ENCODE results near the gene SOX6.
"Not testable (repeated sequence)": the region's sequence is repeated elsewhere in the genome, so short reads cannot be mapped to it uniquely, and the experiment has no call there.

The SOX6 gene

GRCh38 chr11:16160146-16160545 lies 196.2 kb downstream of the SOX6 start:
- Mint-ChIP-seq H3K4me1 (ENCODE audit: low read depth) (no peaks in the 10 kb centered on the region), H3K27ac (no peak overlapping the region), H3K36me3 (ENCODE audit: low read depth) (no peaks in the 10 kb centered on the region), H3K27me3 (no peaks in the 10 kb centered on the region), H3K9me3 (peaks cover 3% of the 10 kb centered on the region), H3K4me3 (no peak overlapping the region)
- DNase-seq, result no peak

- H3K9me3 Mint-ChIP-seq, result peaks cover under 1% of the 10 kb centered on the region
- H3K4me3 Mint-ChIP-seq, result no peak overlapping the region
- H3K36me3 Mint-ChIP-seq (ENCODE audit: low read depth), result no peaks in the 10 kb centered on the region
- no peaks in the 10 kb centered on the region for H3K27me3 Mint-ChIP-seq
- H3K27ac Mint-ChIP-seq, result no peak overlapping the region
- DNase-seq, result no peak
- H3K4me1 Mint-ChIP-seq (ENCODE audit: low read depth), result no peaks in the 10 kb centered on the region
Measured at GRCh38 chr11:16158426-16158994, 197.8 kb downstream of the SOX6 start.

- Mint-ChIP-seq H3K4me1 (ENCODE audit: low read depth) (no peaks in the 10 kb centered on the region), H3K4me3 (no peak overlapping the region), H3K27ac (no peak overlapping the region), H3K36me3 (ENCODE audit: low read depth) (no peaks in the 10 kb centered on the region), H3K27me3 (no peaks in the 10 kb centered on the region), H3K9me3 (peaks cover 2% of the 10 kb centered on the region)
- no peak for DNase-seq
Measured at GRCh38 chr11:16157327-16157726, 199.0 kb downstream of the SOX6 start.

DNA sequence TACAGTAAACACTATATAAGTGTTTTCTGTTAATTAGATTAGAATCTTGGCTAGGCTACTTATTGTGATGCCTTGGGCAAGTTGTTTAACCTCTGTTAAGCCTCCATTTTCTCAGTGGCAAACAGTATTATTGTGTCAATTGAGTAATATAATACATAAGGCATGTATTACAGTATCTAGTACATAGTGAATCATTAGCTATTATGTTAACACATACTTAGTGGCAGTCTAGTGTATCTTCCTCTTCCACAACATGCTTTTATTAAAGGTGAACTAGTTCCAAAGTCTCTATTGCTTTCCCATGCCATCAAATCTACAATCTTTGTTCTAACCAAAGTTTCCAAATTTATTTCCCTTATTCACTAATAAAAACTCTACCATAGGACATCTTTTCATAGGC lies 200.9 kb downstream of the SOX6 start:
- Mint-ChIP-seq H3K4me1 (ENCODE audit: low read depth) (no peaks in the 10 kb centered on the region), H3K27ac (no peak overlapping the region), H3K9me3 (peaks cover 2% of the 10 kb centered on the region), H3K36me3 (ENCODE audit: low read depth) (no peaks in the 10 kb centered on the region), H3K4me3 (no peak overlapping the region), H3K27me3 (no peaks in the 10 kb centered on the region)
- no peak for DNase-seq

GRCh38 chr11:16154715-16155396 lies 201.5 kb downstream of the SOX6 start:
- no peak overlapping the region for H3K4me3 Mint-ChIP-seq
- H3K27ac Mint-ChIP-seq, result no peak overlapping the region
- H3K9me3 Mint-ChIP-seq, result peaks cover 2% of the 10 kb centered on the region
- no peaks in the 10 kb centered on the region for H3K36me3 Mint-ChIP-seq (ENCODE audit: low read depth)
- DNase-seq, result no peak
- H3K27me3 Mint-ChIP-seq, result no peaks in the 10 kb centered on the region
- H3K4me1 Mint-ChIP-seq (ENCODE audit: low read depth), result no peaks in the 10 kb centered on the region

DNA sequence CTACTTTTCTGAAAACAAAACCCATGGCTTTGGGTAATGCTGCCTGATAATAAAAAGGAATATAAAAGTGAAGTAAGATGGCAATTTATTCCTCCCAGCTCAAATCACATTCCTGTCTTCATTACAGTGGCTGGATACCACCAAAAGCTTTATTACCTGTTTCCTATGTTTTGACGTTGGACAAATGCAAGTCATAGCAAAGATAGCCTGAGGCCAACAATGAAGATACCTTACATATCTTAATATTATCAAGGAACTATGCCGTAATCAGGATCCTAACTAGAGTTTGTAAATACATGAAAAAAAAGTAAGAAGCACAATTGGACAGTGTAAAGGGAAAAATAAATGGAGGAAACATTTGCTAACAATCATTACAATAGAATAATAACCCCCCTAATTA lies 202.4 kb downstream of the SOX6 start:
- H3K9me3 Mint-ChIP-seq, result peaks cover 2% of the 10 kb centered on the region
- DNase-seq, result no peak
- no peaks in the 10 kb centered on the region for H3K27me3 Mint-ChIP-seq
- H3K4me1 Mint-ChIP-seq (ENCODE audit: low read depth), result no peaks in the 10 kb centered on the region
- no peak overlapping the region for H3K27ac Mint-ChIP-seq
- no peak overlapping the region for H3K4me3 Mint-ChIP-seq
- no peaks in the 10 kb centered on the region for H3K36me3 Mint-ChIP-seq (ENCODE audit: low read depth)

- Mint-ChIP-seq H3K4me1 (ENCODE audit: low read depth) (no peaks in the 10 kb centered on the region), H3K27ac (no peak overlapping the region), H3K27me3 (no peaks in the 10 kb centered on the region), H3K9me3 (peaks cover 10% of the 10 kb centered on the region), H3K36me3 (ENCODE audit: low read depth) (no peaks in the 10 kb centered on the region), H3K4me3 (no peak overlapping the region)
- DNase-seq, result no peak
Measured at GRCh38 chr11:16151138-16151537, 205.2 kb downstream of the SOX6 start.

DNA sequence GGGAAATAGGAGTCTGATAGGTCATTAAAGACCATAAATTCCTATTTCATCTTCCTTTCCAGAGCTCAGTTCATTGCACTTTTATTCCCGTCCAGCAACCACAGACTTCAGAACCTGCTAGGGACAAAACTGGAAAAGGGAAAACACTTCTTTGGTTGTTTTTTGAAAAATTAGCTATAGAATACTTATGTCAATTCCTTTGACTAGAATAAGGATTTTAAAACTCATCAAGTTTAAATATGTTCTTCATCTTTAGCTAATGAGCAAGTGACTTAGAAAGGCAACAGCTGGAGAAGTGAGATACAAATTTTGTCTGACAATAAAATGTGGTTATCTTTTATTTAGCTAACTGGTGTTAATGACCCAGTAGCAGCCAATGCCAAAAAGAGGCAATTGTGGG lies 206.9 kb downstream of the SOX6 start:
- Mint-ChIP-seq H3K4me1 (ENCODE audit: low read depth) (no peaks in the 10 kb centered on the region), H3K4me3 (no peak overlapping the region), H3K27ac (no peak overlapping the region), H3K27me3 (no peaks in the 10 kb centered on the region), H3K9me3 (peaks cover 10% of the 10 kb centered on the region), H3K36me3 (ENCODE audit: low read depth) (no peaks in the 10 kb centered on the region)
- DNase-seq, result no peak

- Mint-ChIP-seq H3K27ac (no peak overlapping the region), H3K4me3 (no peak overlapping the region)
Measured at GRCh38 chr11:16148301-16148931, 207.9 kb downstream of the SOX6 start.

DNA sequence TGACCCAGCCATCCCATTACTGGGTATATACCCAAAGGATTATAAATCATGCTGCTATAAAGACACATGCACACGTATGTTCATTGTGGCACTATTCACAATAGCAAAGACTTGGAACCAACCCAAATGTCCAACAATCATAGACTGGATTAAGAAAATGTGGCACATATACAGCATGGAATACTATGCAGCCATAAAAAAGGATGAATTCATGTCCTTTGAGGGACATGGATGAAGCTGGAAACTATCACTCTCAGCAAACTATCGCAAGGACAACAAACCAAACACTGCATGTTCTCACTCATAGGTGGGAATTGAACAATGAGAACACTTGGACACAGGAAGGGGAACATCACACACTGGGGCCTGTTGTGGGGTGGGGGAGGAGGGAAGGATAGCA lies 209.4 kb downstream of the SOX6 start:
- H3K36me3 Mint-ChIP-seq (ENCODE audit: low read depth); H3K4me1 Mint-ChIP-seq (ENCODE audit: low read depth); H3K27ac Mint-ChIP-seq; H3K27me3 Mint-ChIP-seq; H3K4me3 Mint-ChIP-seq; DNase-seq: not testable (repeated sequence)
- peaks cover 14% of the 10 kb centered on the region for H3K9me3 Mint-ChIP-seq

More at GRCh38 chr11:16148301-16148931, 207.9 kb downstream of the SOX6 start:
- Mint-ChIP-seq H3K36me3 (ENCODE audit: low read depth) (no peaks in the 10 kb centered on the region), H3K27me3 (no peaks in the 10 kb centered on the region), H3K4me1 (ENCODE audit: low read depth) (no peaks in the 10 kb centered on the region), H3K9me3 (peaks cover 10% of the 10 kb centered on the region)
- DNase-seq, result no peak

GRCh38 chr11:16141614-16142013 lies 214.7 kb downstream of the SOX6 start:
- H3K36me3 Mint-ChIP-seq (ENCODE audit: low read depth); H3K4me1 Mint-ChIP-seq (ENCODE audit: low read depth); H3K27me3 Mint-ChIP-seq; DNase-seq; H3K27ac Mint-ChIP-seq; H3K4me3 Mint-ChIP-seq: not testable (repeated sequence)
- H3K9me3 Mint-ChIP-seq, result peaks cover 14% of the 10 kb centered on the region

- H3K4me3 Mint-ChIP-seq; H3K4me1 Mint-ChIP-seq (ENCODE audit: low read depth); H3K27ac Mint-ChIP-seq; H3K36me3 Mint-ChIP-seq (ENCODE audit: low read depth); DNase-seq; H3K27me3 Mint-ChIP-seq: not testable (repeated sequence)
- peaks cover 15% of the 10 kb centered on the region for H3K9me3 Mint-ChIP-seq
Measured at GRCh38 chr11:16141162-16141561, 215.2 kb downstream of the SOX6 start.

DNA sequence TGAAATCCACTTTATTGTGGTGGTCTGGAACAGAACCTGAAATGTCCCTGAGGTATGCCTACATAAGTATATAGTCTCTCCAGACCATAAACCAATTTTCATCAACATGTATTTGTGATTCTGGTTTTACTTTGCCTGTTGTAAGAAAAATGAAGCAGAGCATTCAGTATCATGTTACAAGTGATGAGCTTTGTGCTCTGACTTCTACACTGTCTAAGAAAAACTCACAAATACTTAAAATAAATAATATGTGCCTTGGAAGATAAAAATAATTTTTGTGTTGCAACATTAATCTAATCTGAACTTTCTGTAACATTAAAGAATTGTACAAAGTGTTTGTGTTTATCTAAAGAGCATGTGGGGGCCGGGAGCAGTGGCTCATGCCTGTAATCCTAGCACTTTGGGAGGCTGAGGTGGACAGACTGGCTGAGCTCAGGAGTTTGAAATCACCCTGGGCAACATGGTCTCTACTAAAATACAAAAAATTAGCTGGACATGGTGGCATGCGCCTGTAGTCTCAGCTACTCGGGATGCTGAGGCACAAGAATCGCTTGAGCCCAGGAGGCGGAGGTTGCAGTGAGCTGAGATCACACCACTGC lies 219.5 kb downstream of the SOX6 start:
- H3K4me1 Mint-ChIP-seq (ENCODE audit: low read depth), result no peaks in the 10 kb centered on the region
- H3K9me3 Mint-ChIP-seq, result peaks cover 27% of the 10 kb centered on the region
- H3K27ac Mint-ChIP-seq, result no peak overlapping the region
- H3K4me3 Mint-ChIP-seq, result no peak overlapping the region
- H3K36me3 Mint-ChIP-seq (ENCODE audit: low read depth), result no peaks in the 10 kb centered on the region
- no peak for DNase-seq
- no peaks in the 10 kb centered on the region for H3K27me3 Mint-ChIP-seq

DNA sequence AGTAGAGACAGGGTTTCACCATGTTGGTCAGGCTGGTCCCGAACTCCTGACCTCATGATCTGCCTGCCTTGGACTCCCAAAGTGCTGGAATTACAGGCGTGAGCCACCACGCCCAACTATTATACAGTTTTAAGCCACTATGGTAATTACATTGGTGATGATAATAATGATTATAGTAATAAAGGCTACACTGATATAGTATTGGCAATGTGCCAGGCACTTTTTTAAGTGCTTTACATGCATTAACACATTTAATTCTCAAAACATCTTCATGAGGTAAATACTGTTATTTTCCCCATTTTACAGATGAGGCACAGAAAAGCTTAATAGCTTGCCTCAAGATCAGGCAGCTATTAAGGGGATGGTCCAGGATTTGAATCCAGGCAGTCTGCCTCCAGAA lies 222.5 kb downstream of the SOX6 start:
- Mint-ChIP-seq H3K4me3 (no peak overlapping the region), H3K27me3 (no peaks in the 10 kb centered on the region), H3K9me3 (peaks cover 22% of the 10 kb centered on the region), H3K27ac (no peak overlapping the region), H3K36me3 (ENCODE audit: low read depth) (no peaks in the 10 kb centered on the region), H3K4me1 (ENCODE audit: low read depth) (no peaks in the 10 kb centered on the region)
- no peak for DNase-seq

DNA sequence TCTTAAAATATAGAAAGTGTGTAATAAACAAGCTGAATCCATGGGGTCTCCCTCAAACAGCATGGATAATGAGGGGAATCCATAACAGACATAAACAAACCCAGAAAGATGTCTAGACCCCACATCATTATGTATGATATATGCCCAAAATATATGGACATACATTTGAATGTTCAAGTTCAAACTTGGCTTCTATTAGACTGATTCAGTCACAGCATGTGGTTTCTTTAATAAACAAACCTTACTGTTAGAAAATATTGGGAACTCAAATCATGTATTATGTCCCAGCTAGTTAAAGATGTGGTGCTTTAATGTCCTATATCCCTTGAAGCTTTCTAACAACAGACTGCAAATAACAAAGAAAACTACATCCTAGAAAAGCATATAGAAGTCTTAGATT lies 228.6 kb downstream of the SOX6 start:
- Mint-ChIP-seq H3K4me3 (no peak overlapping the region), H3K9me3 (peaks cover 8% of the 10 kb centered on the region), H3K4me1 (ENCODE audit: low read depth) (no peaks in the 10 kb centered on the region), H3K27me3 (no peaks in the 10 kb centered on the region), H3K36me3 (ENCODE audit: low read depth) (no peaks in the 10 kb centered on the region), H3K27ac (no peak overlapping the region)
- DNase-seq, result no peak
